PC-9 (cell line): Measurements from ENCODE around the gene PIK3CG. TPM values are rescaled to one million over a fixed set of nuclear protein-coding genes. Genes with fewer than 3 reads are reported as not detected.

Experiments
- total RNA-seq: library from RNA; stranded (reverse); gene quantifications from 2 replicates; pipeline ENCODE4 v1.2.3, GENCODE V29; 2021

The PIK3CG gene
- total RNA-seq, 1 experiment from 2014 or later, result not detected

Other genes starting within 250 kb of the PIK3CG start
- gene CCDC71L, start 204.1 kb upstream of the PIK3CG start, total RNA-seq, result 18.4 and 27.5 TPM in 2 replicates
- 2.7 and 2.9 TPM in 2 replicates for gene PRKAR2B, start 179.4 kb downstream of the PIK3CG start, total RNA-seq